Stimulated activated CD4-positive, alpha-beta T cell treated with anti-CD3 and anti-CD28 coated beads, Interleukin-12 subunit alpha, Interleukin-12 subunit beta, amount 100 ng/mL, for 24 hours (primary cell): ENCODE results near the gene BCL2L14.
"Not testable (repeated sequence)": the region's sequence is repeated elsewhere in the genome, so short reads cannot be mapped to it uniquely, and the experiment has no call there.

Experiments
- DNase-seq, 2 experiments: peaks; one replicate each; pipeline ENCODE4 v3.0.0-alpha.2; 2020; ENCODE audit warnings: low read depth in 2 of 2

The BCL2L14 gene

DNA sequence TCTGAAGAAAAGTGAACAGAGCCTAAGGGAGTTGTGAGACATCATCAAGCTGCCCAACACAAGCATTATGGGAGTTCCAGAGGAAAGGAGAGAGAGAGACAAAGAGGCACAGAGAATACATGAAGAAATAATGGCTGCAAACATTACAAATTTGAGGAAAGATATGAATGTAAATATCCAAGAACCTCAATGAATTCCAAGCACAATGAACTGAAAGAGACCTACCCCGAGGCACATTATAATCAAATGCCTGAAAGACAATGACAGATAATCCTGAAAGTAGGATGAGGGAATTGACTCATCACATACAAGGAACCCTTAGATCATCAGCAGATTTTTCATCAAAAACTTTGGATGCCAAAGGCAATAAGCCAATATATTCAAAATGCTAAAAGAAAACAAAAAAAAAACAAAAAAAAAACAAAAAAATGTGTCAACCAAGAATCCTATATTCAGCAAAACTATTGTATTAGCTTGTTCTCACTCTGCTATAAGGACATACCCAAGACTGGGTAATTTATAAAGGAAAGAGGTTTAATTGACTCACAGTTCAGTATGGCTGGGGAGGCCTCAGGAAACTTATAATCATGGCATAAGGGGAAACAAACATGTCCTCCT, 37.8 kb downstream of the BCL2L14 start:
- no peak for DNase-seq

DNA sequence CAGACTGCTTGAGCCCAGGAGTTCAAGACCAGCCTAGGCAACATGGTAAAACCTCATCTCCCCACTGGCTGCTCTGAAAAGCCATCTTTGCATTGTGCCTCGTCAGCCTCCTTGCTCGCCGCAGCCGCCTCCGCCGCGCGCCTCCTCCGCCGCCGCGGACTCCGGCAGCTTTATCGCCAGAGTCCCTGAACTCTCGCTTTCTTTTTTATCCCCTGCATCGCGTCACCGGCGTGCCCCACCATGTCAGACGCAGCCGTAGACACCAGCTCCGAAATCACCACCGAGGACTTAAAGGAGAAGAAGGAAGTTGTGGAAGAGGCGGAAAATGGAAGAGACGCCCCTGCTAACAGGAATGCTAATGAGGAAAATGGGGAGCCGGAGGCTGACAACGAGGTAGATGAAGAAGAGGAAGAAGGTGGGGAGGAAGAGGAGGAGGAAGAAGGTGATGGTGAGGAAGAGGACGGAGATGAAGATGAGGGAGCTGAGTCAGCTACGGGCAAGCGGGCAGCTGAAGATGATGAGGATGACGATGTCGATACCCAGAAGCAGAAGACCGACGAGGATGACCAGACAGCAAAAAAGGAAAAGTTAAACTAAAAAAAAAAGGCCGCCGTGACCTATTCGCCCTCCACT, 40.3 kb downstream of the BCL2L14 start:
- DNase-seq, result peak in 1 of 2 experiments; percentile 14

DNA sequence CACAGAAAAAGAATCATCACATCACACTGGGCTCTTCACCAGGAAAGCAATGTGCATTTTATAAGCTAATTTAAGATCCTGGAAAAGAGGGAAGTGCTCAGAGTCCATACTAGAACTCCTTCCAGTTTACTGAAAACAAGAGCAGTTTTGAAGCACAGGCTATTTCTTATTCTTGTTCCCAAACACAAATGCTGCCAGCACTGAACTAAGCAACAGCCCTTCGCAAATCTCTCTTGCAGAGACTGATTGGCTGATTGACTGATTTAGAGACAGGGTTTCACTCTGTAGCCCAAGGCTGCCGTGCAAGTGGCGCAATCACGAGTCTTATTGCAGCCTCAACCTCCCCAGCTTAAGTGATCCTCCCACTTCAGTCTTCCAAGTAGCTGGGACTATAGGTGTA, 44.8 kb downstream of the BCL2L14 start:
- no peak for DNase-seq

DNA sequence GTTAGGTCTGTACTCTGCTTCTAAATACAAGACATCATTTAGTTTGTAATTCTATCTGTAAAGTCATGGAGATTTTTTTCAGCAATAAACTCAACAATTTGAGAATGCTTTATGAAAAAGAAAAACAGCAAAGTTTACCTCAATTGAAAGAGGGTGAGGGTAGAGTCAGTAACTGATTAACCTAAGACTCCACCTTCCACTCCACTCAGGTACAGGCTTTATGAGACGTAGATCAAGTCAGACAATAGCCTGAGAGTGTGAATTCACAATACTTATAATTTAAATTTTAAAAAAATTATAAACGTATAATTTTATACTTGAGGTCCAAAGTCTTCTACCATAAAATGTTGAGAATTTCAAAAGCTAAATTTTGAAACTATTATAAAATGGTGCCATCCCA, 45.9 kb downstream of the BCL2L14 start:
- DNase-seq, result no peak

DNA sequence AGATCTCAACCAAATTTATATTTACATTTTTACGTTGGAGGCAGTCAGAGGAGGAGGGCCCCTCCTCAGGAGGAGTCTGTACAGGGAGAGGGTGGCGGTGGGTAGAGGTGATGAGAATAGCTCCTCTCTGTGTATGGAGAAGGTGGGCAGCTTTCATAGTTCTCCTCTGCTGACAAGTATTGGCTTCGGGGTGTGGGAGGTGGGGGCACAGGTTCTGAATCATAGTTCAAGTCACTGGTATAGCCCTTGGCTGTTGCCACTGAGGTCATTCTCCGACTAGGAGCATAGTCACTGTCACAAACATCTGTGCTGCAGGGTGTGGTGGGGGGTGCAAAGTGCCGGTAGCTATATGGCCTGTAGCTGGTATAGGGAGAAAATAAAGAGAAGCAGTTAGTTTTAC, 50.3 kb downstream of the BCL2L14 start:
- no peak for DNase-seq

DNA sequence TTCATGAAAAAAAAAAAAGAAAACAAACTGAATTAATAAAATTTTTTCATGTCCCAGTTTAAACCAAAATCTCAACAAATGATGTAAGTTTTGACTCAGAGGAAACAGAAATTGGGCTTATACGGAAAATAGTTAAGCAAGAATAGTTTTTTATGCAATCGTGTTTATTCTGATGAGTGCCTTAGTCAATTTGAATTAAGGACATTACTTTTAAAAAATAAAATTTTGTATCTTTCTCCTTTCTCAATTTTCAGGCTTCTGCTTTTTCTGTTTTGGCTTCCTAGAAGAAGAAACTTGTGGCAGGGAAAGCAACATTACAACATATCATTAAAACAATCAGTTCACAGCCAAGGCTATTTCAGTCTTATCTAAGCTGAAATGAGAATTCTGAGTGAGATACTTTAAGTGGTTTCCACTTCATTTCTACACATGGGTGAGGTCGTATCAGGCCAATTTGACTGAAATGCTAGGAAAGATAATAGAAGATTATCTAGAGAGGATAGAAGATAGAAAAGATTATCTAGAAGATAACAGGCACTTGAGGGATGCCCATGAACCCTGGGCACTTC, 52.4 kb downstream of the BCL2L14 start:
- DNase-seq, result no peak

DNA sequence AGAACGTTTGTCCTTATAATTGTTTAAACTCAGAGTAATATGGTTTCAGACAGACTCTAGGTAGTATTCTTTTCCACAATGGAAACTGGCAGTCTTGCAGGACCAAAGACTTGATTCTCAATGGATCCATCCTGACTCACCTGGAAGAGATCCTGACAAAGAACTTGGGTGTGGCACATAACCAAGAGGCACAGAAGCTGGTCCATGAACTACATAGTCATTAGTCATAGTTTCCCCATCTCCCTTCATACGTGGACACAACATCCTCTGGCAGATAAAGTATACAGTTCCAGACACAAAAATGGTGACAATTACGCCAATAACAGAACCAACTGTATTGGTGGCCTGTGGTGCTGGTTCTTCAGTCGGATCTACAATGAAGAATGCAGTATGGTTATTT, 55.8 kb downstream of the BCL2L14 start:
- DNase-seq, result no peak

DNA sequence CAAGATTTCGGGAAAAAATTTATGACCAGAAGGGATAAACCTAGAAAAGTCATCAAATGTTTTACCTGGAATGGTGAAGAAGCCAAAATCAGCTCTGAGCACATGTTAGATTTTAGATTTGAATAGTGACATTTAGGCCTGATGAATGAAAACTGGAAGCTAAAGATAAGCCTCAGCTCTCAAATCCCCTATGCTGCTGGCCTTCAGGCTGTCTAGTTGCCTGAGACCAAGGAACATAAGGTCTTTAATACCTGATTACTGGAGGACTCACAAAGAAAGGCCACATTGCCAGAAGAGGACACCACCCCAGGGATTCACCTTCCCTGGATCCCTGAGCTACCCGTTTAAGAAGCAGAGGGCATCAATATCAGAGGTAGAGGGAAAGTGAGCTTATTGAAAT, 56.6 kb downstream of the BCL2L14 start:
- no peak for DNase-seq

DNA sequence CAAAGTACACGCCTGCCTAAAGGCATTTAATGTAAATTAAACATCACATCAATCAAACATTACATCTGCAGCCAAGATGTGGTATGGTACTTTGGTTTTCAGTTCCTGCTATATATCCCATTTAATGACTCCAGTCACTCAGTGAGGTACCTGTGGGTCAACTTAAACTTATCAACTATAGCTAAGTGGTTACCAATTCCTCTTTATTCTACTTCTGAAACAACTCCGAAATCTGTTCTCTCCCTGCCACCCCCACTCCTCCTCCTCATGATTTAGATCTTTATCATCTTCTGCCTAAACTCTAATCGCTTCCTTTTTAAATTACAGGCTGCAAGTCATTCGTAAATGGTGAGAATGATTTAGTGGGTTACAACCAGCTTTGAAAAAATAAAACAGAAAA, 57.9 kb downstream of the BCL2L14 start:
- no peak for DNase-seq

DNA sequence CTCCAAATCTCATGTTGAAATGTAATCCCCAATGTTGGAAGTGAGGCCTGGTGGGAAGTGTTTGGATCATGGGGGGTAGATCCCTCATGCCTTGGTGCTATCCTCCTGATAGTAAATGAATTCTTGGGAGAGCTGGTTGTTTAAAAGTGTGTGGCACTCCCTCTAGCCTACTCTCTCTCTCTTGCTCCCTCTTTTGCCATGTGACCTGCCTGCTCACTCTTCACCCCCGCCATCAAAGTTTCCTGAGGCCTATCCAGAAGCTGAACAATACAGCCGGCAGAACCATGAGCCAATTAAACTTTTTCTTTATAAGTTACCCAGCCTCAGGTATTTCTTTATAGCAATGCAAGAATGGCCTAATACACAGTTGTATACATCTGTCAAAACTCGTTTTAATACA, 62.5 kb downstream of the BCL2L14 start:
- no peak for DNase-seq

DNA sequence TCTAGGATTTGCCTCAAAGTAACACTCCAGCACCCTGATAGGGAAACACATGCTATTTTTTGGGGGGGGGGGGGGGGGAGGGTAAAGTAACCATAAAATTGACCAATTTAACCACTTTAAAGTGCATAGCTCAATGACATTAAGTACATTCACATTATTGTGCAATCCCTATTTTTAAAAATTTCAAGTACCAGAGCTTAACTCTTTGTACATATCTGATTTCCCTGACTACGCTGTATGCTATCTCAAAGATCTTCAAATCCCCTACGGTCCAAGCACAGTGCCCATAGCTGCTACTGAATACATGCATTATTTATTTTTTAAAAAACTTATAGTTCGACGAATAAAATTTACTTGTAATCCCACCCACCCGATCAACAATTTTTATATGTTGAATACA, 63.0 kb downstream of the BCL2L14 start:
- DNase-seq, result no peak

DNA sequence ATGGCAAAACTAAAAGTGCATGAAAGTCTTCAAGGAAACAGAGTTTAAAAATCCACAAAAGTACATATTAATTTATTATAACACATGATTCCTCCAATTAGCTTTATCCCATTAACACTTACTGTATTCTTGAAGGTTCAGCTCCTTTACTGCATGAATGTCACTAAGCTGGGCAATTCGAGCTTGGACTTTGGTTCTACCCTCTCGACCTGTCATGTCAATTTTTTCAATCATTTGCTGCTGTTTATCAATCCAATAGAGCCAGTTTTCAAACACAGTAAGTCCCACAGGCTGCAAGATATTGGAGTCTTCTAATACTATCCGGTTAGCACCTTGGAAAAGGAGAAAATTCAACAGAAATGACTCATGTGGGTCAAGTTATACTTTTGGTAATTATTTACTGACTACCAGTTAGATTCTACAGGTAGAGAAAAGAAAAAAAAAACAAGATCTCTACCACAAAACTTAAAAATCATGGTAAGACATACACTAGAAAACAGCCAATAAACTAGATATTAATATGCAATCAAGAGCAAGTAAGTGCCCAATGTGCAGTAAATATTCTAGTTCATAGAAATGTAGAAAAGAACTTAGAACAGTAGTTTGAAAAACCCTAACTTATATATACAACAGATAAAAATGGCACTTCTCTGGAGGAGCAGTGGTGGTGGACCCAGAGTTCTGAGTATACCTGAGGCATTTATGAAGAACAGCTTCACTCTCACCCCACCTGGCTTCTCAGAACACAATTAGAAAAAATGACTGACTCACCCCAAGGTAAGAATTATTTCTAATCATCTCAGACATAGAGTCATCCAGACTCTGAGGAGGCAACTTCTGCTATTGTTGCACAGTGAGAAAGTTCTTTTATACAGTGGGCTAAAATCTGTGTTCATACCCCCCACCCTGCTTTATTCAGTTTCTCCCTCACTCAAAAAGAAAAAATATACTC, 67.7 kb downstream of the BCL2L14 start:
- DNase-seq, result no peak

DNA sequence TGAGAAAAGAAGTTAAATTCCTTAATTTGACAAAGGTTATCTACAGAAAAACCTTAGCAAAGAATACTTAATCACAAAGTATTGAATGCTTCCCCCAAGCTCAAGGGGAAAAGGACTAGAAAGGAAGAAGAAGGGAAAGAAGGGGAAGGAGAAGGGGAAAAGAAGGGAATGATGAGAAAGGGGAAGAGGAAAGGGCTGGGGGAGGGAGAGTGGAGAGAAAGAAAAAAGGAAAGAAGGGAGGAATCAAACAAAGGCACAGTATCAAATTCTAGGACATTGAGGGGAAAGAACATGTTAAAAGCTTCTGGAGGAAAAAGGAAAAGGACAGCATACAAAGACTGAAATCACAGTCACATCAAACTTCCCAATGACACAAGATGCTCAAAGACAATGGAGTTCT, 70.3 kb downstream of the BCL2L14 start:
- no peak for DNase-seq

DNA sequence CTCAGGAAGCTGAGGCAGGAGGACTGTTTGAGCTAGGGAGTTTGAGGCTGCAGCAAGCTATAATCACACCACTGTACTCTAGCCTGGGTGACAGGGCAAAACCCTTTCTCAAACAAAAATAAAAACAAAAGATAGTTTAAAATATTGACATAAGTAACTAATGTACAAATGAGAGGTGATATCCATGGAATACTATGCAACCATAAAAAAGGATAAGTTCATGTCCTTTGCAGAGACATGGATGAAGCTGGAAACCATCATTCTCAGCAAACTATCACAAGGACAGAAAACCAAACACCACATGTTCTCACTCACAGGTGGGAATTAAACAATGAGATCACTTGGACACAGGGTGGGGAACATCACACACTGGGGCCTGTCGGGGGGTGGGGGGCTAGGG, 73.8 kb downstream of the BCL2L14 start:
- not testable (repeated sequence) for DNase-seq

DNA sequence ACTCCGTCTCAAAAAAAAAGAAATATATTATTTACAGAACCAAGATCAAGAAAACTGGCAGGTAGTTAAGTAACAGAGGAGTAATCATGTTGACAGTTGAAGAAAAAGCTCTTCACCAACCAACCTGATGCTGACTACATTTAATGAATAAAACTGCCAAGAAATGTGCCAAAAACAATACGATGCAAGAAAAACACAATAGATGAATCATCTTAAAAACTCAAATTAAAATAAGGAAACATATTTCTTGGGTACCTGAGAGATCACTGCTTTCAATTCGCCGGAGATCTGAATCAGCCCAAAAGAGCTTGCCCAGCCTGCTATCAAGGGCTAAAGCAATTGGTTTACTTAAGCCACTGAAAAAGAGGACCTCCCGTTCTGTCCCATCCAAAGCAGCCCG, 76.4 kb downstream of the BCL2L14 start:
- DNase-seq, result no peak
